ENCODE results near the gene CDC37.
"Not testable (repeated sequence)": the region's sequence is repeated elsewhere in the genome, so short reads cannot be mapped to it uniquely, and the experiment has no call there.

CDC37 gene

GRCh38 chr19:10393137-10393536, 10.2 kb downstream of the CDC37 start:
- DNase-seq = no peak

- no peak for DNase-seq
These were observed 11.2 kb downstream of the CDC37 start for GRCh38 chr19:10392120-10392519.

- peak; percentile 84 for DNase-seq
These were observed 12.6 kb downstream of the CDC37 start for GRCh38 chr19:10390652-10391286.

- DNase-seq = no peak
These were observed 13.5 kb downstream of the CDC37 start for GRCh38 chr19:10389863-10390262.

GRCh38 chr19:10388957-10389356, 14.4 kb downstream of the CDC37 start:
- peak; percentile 58 for DNase-seq

GRCh38 chr19:10384580-10384979, 18.8 kb downstream of the CDC37 start:
- no peak for DNase-seq

GRCh38 chr19:10383223-10383499, 20.2 kb downstream of the CDC37 start:
- DNase-seq = not testable (repeated sequence)

GRCh38 chr19:10380313-10381102, 22.8 kb downstream of the CDC37 start, which contains the start of gene TYK2:
TYK2 (minus strand) TSS chr19:10380572; CDS start chr19:10378406, 2,166 bp downstream.
- DNase-seq = peak; percentile 98

GRCh38 chr19:10379880-10380312, 23.4 kb downstream of the CDC37 start:
- DNase-seq = no peak

- DNase-seq = no peak
These were observed 25.2 kb downstream of the CDC37 start for GRCh38 chr19:10378124-10378523.

GRCh38 chr19:10377140-10377640, 26.2 kb downstream of the CDC37 start:
- not testable (repeated sequence) for DNase-seq

- no peak for DNase-seq
These were observed 28.4 kb downstream of the CDC37 start for GRCh38 chr19:10374931-10375330.

GRCh38 chr19:10372690-10373089, 30.7 kb downstream of the CDC37 start:
- no peak for DNase-seq

GRCh38 chr19:10368101-10368803, 35.1 kb downstream of the CDC37 start:
- DNase-seq = no peak

GRCh38 chr19:10366950-10367512, 36.3 kb downstream of the CDC37 start:
- DNase-seq = not testable (repeated sequence)

- no peak for DNase-seq
These were observed 37.8 kb downstream of the CDC37 start for GRCh38 chr19:10365518-10365917.

GRCh38 chr19:10364644-10365043, 38.7 kb downstream of the CDC37 start:
- no peak for DNase-seq

GRCh38 chr19:10363789-10364281, 39.5 kb downstream of the CDC37 start:
- DNase-seq = no peak

GRCh38 chr19:10362259-10362658, 41.1 kb downstream of the CDC37 start:
- no peak for DNase-seq

- no peak for DNase-seq
These were observed 41.8 kb downstream of the CDC37 start for GRCh38 chr19:10361569-10362011.

- DNase-seq = no peak
These were observed 46.9 kb downstream of the CDC37 start for GRCh38 chr19:10356431-10356830.

GRCh38 chr19:10353793-10354391, 49.5 kb downstream of the CDC37 start:
- no peak for DNase-seq

All from NCI-H1436 (cell line).